NB4 (cell line): ENCODE results near the gene ICAM1.

Experiments
- POLR2A ChIP-seq: IDR thresholded peaks from 2 replicates; pipeline ENCODE4 v1.6.1; 2011; ENCODE audit warnings: mild to moderate bottlenecking; ENCODE audit not compliant: insufficient read length; ENCODE audit errors: extremely low read depth
- TF ChIP-seq, protein P1 (sequence below): IDR thresholded peaks from one replicate; pipeline ENCODE4 v1.5.1; 2012; ENCODE audit warnings: low read depth, low read length

DNA sequence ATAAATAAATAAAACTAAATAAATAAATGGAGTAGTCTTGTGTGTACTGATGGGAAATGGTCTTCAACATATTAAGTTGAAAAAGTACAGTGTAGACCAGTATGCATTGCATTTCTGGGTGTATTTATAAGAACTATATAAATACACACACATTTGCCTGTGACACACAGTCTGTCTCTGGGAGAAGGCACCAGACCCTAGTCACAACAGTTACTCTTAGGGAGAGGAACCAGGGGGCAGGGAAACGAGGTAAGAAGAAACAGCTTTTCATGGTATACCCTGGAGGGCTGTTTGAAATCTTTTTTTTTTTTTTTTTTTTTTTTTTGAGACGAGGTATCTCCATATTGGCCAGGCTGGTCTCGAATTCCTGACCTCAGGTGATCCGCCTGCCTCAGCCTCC lies 37.0 kb upstream of the ICAM1 start:
- TF ChIP-seq, protein P1, sequence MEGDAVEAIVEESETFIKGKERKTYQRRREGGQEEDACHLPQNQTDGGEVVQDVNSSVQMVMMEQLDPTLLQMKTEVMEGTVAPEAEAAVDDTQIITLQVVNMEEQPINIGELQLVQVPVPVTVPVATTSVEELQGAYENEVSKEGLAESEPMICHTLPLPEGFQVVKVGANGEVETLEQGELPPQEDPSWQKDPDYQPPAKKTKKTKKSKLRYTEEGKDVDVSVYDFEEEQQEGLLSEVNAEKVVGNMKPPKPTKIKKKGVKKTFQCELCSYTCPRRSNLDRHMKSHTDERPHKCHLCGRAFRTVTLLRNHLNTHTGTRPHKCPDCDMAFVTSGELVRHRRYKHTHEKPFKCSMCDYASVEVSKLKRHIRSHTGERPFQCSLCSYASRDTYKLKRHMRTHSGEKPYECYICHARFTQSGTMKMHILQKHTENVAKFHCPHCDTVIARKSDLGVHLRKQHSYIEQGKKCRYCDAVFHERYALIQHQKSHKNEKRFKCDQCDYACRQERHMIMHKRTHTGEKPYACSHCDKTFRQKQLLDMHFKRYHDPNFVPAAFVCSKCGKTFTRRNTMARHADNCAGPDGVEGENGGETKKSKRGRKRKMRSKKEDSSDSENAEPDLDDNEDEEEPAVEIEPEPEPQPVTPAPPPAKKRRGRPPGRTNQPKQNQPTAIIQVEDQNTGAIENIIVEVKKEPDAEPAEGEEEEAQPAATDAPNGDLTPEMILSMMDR = no peak
- no peak for TF ChIP-seq POLR2A
